8988T (cell line): ENCODE data around the gene GLYATL1B.
"Not testable (repeated sequence)": the region's sequence is repeated elsewhere in the genome, so short reads cannot be mapped to it uniquely, and the experiment has no call there.

Source experiments
- DNase-seq: peaks from one replicate; pipeline ENCODE4 v3.0.0; 2011

The GLYATL1B gene

DNA sequence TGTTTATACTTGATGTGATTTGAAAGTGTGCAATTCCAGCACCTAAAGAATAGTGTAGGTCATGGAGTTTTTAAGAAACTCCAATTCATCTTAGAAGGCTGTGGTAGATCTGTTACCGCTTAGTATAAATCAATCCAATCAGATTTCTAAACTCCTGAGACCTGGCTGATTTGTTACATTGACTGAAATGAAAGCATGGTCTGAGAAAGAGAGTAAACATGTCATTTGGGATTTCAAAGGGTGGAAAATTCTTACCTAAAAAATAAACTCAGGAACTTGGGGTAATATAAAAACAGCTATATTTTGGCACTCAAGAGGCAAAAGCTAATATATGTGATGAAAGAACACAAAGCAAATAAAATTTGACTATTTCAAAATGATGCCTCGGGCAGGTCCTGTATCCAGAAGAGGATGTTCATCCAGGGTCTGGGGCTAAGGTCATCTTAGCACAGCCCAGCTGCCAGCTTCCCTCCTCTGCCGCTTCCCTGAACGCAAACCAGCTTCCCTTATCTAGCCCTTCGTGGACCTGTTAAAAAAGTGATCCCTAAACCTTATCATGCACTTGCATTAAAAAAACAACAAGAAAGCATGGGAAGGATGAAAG lies 10.0 kb downstream of the GLYATL1B start:
- DNase-seq: not testable (repeated sequence)

DNA sequence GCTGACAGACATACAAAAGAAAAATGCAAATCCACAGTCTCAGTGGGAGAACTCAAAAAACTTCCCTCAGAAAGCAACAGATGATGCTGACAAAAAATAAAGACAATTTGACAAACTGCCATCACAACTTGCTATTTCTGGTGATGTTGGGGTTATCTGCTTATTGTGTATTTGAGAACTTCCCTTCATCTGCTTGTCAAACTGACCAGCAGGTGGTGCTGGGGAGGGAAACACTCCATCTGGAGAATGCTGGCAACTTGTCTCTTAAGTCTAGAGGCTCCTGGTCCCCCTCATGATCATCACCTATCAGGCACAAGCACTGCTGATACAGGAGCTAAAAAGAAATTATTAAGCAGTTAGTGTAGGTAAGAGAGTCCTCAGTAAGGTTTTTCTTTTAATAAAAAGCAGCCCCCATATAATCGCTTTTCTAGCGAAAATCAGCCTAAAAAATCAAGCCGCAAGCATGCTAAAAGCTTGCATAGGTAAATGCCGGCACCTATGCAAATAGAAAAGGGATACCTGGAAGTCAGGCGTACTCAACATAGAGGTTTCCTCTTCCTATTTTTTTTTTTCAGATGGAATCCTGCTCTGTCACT lies 11.1 kb downstream of the GLYATL1B start:
- DNase-seq: no peak

DNA sequence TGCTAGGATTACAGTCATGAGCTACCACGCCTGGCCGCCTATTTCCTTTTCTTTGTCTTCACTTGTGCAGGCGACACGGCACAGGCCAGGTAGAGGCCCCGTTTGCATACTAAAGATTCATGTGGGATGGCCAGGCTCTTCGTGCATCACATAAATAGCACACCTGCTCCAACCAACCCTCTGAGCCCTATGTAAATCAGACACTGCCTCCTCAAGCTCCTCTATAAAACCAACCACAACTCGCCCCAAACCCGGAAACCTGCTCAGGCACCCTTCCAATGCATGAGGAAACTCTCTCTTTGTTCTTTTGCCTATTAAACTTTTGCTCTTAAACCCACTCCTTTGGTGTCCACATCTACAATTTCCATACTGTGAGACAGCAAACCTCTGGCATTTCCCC lies 11.8 kb downstream of the GLYATL1B start:
- DNase-seq: not testable (repeated sequence)

DNA sequence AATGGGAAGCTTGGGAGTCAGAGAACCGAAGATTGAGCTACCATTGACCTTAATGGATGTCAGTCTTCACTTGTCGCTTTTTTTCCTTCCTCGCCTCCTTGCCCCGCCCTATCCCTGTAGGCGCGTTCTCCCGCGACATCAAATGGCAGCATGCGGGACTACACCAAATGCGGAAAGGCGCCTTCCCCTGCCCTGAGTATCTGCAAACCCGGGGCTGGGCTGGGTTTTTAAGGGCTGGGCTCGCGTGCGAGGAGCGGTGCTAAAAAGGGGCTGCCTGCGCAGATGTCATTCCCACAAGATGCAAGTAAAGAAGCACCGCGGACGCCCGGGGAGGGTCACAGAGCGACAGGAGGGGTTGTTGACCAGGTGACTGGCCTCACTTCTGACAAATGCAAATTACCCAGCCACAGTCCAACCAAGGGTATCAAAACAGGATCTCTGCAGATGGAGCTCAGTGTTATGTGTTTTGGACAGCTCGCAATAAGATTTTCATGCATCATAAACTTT lies 16.2 kb downstream of the GLYATL1B start:
- DNase-seq: peak; percentile 64

DNA sequence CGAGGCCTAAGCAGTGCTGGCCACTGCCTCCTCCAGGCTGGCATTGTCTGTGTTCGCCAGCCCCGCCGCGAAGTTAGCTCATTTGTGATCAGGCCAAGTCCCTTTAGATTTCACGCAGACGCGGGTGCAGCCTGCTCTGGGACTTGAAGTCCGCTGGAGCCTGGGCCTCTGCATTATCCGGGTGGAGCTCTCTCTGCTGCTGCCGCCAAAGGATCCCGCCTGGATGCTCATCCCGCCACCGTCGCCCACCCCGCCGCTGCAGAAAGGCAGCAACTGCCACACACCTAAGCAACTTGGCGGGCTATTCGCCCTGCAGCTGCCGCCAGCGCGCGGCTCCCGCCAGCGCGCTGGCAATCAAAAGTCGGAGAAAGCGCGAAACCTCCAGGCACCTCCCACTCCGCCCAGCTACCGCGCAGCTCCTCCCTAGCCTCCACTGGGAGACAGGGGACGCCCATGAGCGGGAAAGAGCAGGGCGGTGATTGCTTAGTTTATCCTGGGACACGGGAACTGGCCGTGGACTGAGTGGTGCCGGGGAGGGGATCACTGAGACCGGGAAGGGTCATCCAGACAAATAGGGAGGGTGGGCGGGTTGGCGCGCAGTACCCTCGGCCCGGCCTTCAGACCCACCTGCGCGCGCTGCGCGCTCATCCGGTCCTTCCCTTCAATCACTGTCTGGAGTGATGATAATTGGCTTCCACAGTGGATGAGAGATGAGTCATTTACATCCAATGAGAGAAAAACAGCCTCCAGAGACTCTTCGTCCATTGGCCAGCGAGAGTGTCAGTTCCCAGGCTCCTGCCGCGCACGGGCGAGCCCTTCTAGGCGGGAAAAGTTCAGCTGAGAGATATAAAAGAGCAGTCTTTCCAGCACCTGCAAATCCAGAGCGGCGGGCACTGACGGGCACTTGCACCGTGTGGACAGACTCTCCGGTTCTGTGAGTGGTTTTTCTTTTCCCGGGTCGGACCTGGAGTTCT lies 20.5 kb downstream of the GLYATL1B start, which contains the start of gene FAM111B:
Gene FAM111B (plus strand): TSS at position 875 of the 974 bp plus-strand sequence. CDS start 2,389 bp downstream, outside the sequence.
- peak; percentile 83 for DNase-seq

DNA sequence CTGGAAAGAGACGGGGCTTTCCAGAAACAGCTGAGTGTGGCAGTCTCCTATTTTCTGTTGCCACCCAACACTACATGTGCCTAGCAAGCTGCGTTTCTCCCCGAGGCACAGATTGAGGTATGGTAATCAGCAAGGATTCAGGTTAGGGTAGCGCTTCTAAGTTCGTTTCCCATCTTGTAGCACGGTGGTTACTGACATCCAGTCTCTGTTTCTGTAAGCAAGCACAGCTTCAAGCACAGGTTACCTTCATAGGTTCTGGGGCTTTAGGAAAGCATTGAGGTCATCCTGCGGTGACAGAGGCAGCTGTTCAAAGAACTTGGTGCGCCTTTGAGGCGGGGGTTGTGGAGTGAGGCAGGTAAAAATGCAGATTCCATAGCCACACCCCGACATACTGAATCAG lies 21.6 kb downstream of the GLYATL1B start:
- not testable (repeated sequence) for DNase-seq

DNA sequence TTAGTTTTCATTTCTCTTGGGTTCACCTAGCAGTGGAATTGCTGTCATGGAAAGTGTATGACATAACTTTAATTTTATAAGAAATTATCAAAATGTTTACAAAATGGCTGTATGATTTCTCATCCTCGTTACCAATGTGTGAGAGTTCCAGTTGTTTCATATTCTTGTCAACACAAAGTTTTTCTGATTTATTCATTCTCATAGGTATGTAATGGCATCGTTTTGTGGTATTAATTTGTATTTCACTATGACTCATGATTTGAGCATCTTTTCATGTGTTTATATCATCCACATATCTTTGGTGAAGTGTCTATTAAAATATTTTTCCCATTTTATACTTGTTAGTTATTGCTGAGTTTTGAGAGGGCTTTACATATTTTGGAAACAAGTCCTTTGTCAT lies 26.4 kb downstream of the GLYATL1B start:
- DNase-seq: no peak

DNA sequence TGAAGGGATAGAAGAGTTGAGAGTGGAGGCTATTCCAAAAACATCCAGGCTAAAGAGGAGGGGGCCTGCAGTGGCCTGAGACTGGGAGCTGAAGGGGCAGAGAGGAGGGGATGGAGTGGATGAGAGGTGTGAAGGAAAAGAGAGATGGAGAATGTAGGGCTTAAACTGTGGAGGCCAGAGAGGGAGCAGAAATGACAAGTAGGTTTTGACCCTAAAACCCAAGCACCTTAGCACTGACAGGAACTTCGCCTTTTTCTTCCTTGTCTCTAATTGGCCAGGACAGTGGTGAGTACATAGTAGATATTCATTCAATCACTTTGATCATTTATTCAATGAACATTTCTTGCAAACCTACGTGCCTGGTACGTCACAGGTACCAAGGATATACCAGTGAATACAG lies 28.2 kb downstream of the GLYATL1B start:
- DNase-seq: no peak

DNA sequence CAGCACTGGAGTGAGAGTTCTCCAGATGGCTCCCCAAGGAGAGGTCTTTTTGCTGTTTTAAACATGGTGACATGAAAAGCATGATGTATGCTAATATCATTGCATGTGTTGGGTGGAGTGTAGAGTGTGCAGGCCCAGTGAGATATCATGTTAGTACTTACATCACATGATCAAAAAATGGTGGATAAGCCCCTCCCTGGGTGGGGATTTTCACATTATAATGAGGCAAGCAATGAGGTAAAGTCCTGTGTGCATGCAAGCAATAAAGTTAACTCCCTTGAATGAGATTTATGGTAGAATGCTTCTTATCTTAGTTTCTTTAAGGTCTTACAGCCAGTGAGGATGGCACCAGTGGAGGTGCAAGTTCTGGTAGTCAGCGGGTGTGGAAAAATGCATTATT lies 29.4 kb downstream of the GLYATL1B start:
- no peak for DNase-seq

DNA sequence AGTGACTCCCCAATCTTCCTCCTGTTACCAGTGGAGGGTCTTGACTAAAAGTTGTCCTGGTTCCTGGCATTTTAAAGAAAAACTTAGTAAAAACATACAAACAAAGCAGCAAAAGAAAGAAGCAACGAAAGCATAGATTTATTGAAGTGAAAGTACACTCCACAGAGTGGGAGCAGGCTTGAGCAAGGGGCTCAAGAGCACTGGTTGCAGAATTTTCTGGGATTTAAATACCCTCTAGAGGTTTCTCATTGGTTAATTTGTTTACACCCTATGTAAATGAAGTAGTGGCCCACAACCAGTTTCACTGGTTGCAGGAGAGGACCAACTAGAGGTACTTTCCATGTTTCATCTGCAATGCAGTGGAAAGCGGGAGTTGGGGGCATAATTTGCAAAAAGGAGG lies 31.7 kb downstream of the GLYATL1B start:
- DNase-seq: no peak

DNA sequence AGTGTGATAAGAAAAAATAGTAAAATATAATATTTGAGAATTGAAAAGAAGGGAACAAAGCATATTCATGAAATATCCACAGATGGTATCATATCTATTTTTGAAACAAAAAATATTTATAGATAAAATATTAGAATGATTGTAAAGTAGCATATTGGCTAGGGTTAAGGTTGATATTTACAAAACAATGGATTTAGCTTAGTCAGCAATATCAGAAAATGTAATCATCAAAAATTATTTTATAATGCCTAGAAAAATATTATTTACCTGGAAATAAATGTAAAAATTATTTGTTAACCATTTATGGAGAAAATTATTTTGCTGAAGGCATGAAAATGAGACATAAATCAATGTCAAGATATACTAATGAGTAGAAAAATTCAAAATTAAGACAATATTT lies 33.7 kb downstream of the GLYATL1B start:
- DNase-seq: no peak

DNA sequence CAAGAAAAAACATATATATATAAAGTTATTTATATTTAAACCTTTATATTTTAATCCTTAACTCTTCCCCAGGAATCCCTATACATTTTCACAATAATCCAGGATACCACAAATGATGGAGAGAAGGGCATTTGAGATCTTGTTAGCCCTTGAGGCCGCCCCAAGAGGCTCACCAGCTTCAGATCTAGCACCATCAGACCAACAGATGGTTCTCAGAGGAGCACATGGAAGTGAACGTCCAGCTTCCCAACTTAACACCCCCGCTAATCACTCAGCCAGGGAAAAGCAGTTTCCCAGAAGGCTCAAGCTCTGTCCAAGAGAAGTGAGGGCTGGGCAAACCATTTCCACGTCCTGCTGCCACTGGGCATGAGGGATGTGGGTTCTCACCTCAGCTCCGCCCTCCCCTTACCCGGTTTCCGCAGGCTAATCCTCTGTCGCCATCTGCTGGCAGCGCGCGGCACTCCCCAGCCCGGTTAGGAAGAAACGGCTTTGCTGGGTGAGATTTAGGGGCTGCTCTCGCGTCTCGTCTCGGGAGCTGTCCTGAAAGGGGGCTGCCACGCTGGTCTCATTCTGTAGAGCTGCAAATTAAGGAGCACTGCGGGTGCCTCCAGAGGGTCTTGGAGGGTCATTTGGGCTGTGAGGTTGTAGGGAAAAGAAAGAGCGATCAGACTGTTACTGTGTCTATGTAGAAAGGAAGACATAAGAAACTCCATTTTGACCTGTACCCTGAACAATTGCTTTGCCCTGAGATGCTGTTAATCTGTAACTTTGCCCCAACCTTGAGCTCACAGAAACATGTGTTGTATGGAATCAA lies 49.7 kb downstream of the GLYATL1B start:
- DNase-seq: peak; percentile 58

DNA sequence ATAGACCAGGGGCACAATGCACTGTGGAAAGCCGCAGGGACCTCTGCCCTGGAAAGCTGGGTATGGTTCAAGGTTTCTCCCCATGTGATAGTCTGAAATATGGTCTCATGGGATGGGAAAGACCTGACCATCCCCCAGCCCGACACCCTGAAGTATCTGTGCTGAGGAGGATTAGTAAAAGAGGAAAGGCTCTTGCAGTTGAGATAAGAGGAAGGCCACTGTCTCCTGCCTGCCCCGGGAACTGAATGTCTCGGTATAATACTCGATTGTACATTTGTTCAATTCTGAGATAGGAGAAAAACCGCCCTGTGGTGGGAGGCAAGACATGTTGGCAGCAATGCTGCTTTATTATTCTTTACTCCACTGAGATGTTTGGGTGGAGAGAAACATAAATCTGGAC lies 50.4 kb downstream of the GLYATL1B start:
- DNase-seq: not testable (repeated sequence)

DNA sequence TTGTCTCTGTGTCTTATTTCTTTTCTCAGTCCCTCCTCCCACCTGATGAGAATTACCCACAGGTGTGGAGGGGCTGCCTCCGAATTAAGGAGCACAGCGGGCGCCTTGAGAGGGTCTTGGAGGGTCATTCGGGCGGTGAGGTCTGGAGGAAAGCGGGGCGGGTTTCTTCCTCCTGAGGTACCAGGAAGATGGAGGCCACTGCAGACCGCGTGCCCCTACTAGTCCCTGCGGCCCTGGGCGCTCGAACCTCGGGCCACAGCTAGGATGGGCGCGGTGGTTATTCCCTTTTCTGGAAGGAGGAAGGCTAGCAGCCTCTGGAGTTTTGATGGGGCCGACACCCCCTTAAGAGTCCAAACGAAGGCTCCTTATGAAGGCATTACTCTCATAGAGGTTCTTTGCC lies 51.1 kb downstream of the GLYATL1B start:
- DNase-seq: no peak

DNA sequence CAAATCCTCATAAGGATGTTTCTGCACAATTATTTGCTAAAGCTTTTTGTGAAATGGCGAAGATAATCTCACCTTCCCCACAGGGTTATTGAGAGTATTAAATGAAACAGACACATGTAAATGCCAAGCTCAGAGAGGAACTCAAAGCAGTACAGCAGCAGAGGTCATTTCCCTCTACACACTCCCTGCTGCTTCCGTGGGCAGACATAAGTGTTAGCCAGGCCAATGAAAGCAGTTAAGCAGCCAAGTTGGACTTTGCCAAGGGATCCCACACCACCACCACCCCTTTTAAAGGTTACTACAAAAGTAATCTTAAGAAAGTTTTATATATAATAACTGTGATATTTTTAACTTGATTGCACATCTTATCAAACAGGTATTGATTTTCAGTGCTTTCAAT lies 52.5 kb downstream of the GLYATL1B start:
- no peak for DNase-seq

DNA sequence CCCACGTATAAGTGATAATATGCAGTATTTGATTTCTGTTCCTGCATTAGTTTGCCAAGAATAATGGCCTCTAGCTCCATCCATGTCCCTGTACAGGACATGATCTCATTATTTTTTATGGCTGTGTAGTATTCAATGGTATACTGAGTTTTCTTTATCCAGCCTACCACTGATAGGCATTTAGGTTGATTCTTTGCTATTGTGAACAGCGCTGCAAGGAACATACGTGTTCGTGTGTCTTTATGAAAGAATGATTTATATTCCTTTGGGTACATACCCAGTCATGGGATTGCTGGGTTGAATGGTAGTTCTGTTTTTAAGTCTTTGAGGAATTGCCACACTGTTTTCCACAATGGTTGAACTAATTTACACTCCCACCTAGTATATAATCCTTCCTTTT lies 55.1 kb downstream of the GLYATL1B start:
- DNase-seq: no peak

DNA sequence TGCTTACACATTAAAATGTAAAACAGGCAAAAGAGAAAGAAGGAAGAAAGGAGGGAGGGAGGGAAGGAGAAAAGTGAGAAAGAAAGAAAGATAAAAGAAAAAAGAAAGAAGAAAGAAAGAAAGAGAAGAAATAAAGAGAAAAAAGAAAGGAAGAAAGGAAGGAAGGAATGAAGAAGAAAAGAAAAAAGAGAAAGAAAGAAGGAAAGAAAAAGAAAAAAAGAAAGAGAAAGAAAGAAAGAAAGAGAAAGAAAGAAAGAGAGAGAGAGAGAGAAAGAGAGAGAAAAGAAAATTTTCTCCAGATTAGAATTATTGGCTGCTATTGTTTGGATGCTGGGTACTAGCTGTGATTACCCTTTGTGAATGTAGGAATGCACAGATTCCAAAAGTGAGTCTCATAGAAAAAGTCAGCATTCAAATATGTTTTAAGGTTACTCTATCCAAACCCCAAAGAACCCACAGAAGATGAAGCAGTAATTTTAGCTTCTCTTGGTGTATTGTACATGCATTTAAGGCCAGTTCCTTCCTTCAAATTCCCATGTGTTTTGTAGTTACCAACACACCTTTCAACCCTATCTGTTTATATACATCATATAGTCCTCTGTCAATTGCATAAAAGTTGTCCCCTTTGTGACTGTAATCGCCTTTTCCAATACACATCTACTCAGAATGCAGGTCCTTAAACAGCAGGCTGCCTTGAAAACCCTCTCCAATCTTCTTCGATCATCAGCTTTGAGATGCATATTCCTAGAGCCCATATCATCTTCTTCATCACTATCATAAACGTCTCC lies 55.8 kb downstream of the GLYATL1B start:
- DNase-seq: no peak

DNA sequence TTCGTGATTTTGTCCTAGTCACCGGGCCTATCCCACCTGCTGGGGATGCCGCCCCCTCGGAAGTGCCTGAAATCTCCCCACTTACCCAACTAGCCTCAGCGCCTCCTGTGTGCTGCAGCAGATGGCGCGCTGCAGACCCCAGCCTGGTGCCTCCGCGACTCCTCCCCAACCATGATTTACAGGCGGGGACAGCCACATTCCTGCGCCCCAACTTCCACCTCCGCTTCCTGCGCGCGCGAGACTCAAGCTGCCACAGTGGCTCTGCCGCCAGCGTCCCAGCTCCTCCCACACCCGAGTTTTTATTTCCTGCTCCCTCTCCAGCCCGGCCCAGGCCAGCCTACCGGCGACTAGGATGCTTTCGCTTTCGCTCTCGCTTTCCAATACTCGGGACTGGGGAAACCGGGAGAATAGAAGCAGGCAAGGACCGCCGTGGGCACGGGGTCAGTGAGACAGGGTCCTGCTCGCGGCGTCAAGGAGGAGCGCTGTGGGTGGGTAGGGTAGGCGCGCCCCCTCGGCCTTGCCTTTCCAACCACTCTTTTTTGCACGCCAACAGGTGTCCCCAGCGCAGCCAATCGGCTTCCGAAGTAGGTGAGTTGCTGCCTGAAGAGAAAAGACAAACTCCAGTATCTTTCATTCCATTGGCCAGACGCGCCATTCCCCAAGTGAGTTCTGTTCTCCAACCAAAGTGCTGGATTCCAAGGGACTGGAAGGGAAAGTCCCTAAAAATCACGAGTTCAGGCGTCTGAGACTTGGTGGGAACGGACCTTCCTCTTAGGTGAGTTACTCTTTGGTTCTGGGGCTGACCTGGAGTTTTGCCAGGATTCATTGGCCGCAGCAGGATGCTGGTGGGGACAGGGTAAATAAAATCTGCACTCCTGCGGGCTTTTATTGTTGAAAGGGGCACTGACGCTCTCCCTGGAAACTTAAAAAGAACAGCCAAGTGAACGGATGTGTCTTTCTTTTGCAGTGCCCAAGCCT lies 56.7 kb downstream of the GLYATL1B start, which contains the start of gene FAM111A:
Gene FAM111A (plus strand): TSS at position 327 of the 978 bp plus-strand sequence. CDS start 6,017 bp downstream, outside the sequence.
- peak; percentile 79 for DNase-seq

DNA sequence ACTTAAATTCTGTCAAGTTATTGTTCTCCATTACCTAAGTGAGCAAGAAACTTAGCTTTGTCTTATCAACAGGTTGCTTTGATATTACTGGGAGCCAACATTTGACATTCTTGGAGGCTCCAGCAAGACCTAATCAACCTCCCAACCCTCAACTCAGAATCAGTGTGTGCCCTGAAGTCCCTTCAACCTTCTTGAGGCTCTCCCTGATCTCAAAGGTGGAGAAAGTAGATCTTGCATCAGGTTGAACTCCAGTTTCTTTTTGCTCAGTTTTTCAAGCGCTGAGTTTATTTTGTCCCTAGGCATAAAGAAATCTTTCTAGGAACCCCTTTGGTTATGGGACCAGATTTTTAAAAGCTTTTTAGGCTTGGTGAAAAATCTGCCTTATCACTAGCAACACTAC lies 58.0 kb downstream of the GLYATL1B start:
- no peak for DNase-seq
